Fibroblast of skin of right biceps (primary cell): ENCODE data around the gene HSPA1L.
"Not testable (repeated sequence)": the region's sequence is repeated elsewhere in the genome, so short reads cannot be mapped to it uniquely, and the experiment has no call there.

Source experiments
- DNase-seq: peaks from one replicate; pipeline ENCODE4 v3.0.0-alpha.2; 2013

HSPA1L gene

DNA sequence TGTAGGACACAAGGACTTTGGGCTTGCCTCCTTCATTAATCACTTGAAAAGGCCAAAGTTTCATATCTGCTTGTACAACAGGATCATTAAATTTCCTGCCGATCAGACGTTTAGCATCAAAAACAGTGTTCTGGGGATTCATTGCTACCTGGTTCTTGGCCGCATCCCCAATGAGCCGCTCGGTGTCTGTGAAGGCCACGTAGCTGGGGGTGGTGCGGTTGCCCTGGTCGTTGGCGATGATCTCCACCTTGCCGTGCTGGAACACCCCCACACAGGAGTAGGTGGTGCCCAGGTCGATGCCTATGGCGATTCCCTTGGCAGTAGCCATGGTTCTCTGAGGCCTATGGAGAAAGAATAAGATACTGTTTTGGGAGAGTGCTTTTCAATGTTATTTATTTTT is 3.4 kb downstream of the HSPA1L start:
- no peak for DNase-seq

DNA sequence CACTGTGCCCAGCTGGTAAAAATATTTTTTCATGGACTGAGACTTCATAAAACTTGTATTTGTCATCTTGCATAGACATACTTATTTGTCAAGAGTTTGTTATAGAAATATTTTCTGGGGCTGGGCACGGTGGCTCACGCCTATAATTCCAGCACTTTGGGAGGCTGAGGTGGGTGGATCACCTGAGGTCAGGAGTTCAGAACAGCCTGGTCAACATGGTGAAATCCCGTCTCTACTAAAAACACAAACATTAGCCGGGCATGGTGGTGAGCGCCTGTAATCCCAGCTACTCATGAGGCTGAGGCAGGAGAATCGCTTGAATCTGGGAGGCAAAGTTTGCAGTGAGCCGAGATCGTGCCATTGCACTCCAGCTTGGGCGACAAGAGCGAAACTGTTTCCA is 6.5 kb downstream of the HSPA1L start:
- not testable (repeated sequence) for DNase-seq

DNA sequence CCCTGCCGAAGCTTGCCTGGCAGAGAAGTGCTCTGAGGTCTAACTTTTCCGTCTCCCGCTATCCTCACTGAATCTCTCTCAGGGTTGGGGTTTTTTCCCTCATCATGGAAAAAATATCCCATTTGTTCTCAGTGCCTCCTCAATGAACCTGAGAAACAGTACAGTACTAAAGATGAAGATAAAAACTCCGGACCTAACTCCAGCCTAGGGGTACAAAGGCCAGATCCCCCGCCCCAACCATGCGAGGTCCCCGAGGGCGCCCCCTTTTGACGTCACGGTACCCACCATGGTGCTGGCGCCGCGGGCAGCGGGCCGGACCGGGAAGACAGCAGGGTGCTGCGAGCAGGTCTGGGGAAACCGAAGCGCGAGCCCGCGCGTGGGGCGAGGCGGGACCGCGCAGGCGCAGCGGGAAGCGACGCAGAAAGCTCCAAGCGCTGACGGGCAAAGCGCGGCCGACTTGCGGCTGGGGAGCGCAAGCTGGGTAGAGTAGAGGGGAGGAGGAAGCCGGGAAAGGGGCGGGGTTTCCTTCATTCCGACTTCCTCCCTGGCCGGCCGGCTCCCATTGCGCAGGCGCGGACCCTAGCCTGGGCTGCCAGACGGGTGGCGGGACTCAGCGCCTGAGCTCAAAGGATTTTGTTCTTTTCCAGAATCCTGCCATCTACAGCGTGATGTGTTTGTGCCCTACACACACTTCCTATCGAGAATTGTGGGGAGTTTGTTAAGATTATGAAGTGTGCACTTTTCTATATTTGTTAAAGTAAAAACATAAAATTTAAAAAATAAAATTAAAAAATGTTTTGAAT is 8.4 kb downstream of the HSPA1L start, which contains the start of gene LSM2:
LSM2 (minus strand) TSS at position 497 of the 803 bp plus-strand sequence; CDS start at position 288, 209 bp downstream.
- peak; percentile 96 for DNase-seq

DNA sequence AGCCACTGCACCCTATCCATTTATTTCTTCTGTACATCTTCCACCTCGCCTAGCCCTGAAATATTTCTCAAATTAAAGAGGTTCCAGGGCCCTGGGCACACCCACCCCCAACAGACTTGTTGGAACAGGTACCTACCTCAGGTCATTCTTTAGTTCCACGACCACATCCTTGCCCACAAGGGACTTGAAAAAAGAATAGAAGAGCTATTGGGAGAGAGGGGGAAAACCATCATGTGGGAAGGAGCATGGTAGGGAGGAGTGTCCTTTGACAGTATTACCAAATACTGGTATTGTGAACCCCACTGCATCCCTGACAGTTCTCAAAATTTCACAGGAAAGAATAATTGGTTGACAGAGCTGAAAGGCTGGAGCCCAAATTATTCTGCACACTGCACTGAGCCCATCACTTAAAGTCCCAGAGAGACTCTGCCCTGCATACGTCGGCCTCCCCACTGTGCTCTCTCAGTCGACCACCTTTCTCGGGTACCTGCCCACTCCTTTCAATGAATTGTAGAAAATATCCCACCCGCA is 9.1 kb downstream of the HSPA1L start:
- no peak for DNase-seq

DNA sequence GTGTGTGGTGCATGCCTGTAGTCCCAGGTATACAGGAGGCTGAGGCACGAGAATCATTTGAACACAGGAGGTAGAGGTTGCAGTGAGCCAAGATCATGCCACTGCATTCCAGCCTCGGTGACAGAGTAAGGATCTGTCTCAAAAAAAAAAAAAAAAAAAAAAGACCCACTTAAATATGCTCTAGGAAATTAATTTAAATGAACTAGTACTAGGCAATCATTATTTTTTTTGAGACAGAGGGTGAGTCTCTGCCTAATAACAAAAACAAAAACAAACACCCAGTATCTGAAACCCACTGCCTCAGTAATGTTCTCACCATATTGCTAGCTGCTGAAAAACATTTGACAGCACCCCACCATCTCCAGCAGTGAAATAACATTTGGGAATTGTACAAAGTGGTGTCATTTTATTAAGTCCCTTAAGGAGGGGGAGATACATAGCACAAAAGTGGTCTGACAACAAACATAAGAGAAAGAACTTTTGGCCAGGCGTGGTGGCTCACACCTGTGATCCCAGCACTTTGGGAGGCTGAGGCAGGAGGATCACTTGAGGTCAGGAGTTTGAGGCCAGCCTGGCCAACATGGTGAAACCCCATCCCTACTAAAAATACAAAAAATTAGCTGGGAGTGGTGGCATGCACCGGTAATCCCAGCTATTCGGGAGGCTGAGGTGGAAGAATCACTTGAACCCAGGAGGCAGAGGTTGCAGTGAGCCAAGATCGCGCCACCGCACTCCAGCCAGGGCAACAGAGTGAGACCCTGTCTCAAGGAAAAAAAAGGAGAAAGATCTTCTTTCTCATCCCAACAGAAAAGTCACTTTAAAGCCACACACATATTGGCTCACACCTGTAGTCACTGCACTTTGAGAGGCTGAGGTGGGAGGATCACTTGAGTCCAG is 13.8 kb downstream of the HSPA1L start:
- DNase-seq: not testable (repeated sequence)

DNA sequence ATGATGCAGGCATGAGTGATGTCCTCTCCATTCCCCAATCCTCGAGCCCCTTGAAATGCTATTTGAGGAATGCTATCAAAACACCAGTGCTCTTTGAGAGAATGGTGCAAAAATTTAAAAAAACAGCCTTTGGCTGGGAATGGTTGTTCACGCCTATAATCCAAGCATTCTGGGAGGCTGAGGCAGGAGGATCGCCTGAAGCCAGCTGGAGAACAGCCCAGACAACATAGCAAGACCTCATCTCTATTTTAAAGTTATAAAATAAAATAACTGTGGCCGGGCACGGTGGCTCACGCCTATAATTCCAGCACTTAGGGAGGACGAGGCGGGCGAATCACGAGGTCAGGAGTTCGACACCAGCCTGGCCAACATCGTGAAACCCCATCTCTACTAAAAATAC is 15.3 kb downstream of the HSPA1L start:
- peak; percentile 28 for DNase-seq

DNA sequence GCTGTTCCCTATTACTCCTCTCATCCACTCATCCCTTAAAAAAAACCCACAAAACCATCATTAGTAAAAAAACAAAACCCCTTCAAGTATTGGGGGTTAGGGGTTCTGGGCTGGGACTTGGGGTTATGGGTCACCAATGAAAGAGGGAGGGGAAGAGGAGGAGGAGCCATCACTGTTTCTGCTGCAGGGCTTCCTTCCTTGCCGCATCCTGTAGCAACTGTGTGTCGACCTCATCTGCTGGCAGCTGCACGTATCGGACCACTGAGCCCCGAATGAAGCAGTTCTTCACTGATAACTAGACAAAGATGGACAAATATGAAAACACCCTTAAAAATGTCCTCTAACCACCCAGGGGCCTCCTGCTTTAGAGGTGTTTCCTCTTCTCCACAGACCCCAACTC is 17.5 kb downstream of the HSPA1L start:
- DNase-seq: no peak

DNA sequence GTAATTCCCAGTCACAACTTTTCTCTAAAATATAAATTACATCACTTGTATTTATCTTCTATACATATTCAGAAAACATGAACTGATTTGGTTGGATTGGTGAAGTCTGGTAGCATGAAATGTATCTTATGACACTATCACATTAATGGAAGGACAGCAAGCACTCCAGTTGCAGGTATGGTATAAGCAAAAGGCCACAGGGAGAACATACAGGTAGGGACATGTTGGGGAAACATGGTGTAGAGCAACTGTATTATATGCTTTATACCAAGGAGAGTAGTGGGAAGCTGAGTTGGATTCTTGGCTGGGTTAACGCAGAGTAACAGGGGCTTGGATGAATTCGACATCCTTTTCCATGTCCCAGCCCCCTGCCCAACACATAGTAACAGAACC is 18.1 kb downstream of the HSPA1L start:
- no peak for DNase-seq

DNA sequence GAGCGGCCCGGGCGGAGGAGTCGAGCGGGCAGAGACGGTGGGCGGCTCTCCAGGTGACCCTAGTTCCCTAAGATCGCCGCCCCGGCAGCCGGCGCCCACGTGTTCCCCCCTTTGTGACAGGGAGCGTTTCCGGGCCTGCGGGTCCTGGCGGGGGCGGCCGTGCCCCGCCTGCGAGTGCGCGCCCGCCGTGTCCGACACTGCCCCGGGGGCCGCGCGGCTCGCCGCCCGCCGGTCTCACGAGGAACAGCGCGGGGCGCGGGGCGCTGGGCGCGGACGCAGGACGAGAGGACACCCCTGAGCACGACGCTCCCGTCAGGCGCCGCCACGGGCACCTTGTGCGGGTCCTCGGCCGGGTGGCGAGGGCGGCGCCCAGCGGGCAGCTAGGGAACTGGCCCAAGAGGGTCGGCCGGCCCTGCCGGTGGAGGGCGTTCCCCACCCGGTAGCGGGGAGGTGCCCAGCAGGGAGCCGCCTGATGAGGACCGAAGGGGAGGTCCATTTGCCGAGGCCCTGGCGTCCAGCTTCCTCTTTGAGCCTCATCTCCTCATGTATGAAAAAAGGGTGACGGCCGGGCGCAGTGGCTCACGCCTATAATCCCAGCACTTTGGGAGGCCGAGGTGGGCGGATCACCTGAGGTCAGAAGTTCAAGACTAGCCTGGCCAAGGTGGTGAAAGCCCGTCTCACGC is 19.3 kb downstream of the HSPA1L start, which contains the start of gene VARS1:
VARS1 (minus strand) TSS at position 137 of the 683 bp plus-strand sequence. CDS start 535 bp downstream, outside the sequence.
- peak; percentile 89 for DNase-seq

DNA sequence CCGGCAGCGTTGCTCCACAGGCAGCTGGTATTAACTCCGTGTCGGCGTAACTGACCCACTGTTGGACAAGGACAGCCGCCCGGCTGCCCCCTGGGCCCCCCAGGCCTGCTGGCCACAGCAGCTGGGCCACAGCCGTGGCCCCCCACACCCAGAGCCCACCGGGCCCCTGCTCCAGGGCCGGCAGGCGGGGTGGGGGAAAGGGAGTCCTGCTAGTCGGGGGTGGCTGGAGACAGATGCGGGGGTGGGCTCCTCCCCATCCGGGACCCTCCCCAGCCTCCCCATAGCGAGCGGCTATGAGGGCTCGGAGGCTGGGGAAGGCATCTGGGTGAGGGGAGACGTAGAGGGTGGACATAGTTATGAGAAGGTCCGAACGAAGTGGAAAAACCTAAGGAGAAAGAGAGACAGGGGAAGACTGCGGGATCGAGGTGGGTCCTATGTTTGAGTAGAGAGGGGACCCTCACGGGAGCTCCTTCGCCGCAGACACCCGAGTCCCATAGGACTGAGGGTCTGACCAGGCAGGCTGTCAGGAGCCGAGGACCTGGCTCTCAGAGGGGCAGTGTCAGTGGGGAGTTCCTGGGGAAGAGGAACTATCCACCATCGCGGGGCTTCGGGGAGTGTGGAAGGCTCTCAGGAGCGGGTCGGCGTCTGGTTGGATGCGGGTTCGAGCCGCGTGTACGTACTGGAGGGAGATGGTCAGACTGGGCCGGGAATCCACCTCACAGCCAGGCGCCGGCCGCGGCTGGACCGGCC is 20.0 kb downstream of the HSPA1L start:
- DNase-seq: no peak

DNA sequence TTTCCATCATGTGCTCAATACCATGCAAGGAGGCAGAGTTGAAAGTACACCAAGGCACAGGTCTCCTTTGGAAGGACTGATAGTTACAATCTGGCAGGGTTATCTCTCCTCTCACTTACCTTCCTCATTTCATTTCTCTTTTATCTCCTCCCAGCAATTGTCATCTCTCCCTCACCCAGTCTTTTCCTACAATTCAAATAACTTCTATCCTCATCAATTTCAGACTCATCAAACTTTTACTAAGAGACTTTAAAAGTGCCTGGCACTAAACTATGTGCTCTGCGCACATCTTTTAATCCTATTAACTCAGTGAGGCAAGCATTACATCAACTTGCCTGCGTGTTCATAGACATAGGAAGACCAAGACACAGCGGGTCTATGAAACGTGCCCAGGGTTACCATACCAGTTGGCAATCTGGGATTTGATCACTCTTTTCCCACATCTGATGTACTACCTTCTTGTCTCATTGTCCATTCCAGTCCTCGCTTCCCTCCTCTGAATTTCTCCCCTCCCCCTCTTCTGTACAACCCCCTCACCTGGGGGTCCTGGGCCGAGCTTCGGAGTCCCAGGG is 20.7 kb downstream of the HSPA1L start:
- peak; percentile 44 for DNase-seq

DNA sequence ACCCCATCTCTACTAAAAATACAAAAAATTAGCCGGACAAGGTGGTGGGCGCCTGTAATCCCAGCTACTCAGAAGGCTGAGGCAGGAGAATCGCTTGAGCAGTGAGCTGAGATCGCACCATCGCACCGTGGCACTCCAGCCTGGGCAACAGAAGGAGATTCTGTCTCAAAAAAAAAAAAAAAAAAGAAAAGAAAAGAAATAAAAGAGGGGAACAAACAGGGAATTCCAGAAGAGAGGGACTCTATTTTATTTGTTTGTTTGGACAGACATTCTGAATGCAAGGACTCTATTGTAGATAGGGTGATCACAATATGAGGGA is 21.2 kb downstream of the HSPA1L start:
- not testable (repeated sequence) for DNase-seq

DNA sequence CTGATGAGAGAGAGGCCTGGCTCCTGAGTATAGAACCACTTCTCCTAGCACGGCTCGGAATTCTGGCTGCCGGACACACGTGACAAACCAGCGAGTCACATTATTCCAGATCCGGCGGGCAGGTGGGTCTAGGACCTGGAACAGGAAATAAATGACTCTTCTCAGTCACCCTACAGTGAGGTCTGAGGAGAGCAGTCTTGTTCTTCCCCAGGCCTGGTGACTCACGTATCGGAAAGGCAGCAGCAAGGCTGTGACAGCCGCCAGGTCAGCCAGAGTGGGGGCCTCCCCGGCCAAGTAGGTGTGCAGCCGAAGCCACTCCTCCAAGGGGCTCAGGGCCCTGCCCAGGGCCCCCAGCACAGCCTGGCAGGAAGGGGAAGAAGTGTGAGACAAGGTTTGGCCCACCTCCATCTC is 22.3 kb downstream of the HSPA1L start:
- DNase-seq: peak; percentile 53

DNA sequence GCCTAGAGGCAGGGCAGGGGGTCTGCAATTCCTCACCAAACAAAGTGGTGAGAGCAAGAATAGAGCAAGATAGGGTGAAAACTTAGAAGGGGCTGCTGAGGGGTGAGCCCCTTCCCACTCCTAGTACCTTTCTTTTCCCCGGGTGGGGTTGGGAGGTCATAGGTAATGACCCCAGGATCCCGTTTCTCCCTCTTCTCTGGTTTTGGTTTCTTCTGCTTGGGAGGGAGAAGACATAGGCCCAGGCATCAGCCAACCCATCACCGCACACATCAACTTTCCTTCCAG is 23.1 kb downstream of the HSPA1L start:
- DNase-seq: no peak

DNA sequence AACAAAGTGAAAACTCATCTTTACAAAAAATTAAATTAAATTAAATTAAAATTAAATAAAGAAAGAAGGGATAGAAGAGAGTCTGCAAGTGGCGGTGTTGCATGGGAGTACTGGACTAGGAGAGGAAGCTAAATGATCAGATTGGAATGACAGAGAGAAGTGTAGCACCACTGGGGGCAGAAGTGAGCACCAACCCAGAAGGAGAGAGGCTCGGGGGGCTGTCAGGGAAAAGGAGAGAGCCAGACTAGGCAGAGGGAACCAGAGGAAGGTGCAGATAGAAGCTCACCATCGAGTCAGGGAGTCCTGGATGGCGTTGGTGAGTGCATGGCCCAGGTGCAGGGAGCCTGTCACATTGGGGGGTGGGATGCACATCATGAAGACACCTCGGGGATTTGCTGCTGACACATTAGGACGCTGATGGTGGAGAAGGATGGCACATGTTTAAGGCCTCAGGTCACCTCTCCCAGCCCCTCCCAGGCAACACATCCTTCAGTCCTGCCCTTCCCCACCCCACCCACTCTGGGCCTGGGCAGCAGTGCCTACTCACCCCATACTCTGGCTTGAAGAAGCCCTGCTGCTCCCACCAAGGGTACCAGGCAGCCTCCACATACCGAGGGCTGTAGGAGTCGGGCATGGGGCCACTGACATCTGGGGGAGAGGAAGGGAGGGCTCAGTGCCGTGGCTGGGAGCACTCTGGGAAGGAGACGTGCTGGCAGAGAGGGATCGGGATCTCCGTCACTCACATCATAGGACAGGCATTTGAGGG is 23.6 kb downstream of the HSPA1L start:
- DNase-seq: peak; percentile 55

DNA sequence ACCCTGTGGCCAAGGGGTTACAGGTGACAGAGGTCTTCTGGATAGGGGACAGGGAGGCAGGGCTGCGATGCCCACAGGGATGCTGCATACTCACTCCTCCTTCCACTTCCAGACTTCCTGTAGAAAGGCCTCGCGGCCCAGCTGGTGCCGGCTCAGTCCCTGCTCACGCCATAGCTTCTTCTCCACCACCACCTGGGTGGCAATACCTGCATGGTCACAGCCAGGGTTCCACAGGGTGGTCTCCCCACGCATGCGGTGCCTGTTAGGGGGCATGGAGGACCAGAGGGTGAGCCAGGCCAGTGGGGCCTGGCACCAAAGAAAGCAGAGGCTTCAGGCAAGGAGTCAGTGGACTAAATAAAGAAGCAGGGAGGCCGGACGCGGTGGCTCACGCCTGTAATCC is 29.6 kb downstream of the HSPA1L start:
- DNase-seq: no peak

DNA sequence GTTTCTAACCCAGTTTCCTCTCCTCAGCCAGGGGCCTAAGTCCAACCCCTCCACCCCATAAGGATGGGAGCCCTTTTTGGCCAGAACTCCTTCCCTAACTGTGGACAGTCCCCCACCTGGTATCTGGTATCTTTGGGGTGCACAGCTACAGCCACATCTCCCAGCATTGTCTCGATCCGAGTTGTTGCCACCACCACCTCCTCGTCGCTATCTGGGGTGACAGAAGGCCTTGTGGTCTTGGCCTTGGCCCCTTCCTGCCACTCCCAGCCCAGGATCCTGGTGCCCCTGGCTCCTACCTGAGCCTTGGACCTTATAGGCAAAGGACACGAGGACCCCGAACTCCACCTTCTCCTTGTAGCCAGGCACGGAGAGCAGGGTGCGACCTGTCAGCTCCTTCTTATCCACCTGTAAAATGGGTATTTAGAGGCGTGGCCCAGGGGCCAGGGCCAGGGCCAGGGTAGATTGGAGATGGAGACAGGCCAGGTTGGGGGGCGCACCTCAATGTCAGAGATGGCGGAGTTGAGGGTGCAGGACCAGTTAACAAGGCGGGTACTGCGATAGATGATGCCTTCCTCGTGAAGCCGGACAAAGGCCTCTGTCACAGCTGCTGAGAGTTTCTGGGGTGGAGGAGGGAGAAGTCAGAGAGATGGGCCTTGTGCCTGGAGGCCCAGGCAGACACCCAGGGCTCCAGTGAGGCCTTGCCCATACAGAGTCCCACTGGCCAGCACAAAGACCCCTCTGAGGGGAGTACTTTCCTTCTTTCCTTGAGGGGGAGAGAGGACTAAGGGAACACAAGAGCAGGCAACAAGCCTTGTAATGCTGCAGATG is 30.8 kb downstream of the HSPA1L start:
- DNase-seq: no peak

DNA sequence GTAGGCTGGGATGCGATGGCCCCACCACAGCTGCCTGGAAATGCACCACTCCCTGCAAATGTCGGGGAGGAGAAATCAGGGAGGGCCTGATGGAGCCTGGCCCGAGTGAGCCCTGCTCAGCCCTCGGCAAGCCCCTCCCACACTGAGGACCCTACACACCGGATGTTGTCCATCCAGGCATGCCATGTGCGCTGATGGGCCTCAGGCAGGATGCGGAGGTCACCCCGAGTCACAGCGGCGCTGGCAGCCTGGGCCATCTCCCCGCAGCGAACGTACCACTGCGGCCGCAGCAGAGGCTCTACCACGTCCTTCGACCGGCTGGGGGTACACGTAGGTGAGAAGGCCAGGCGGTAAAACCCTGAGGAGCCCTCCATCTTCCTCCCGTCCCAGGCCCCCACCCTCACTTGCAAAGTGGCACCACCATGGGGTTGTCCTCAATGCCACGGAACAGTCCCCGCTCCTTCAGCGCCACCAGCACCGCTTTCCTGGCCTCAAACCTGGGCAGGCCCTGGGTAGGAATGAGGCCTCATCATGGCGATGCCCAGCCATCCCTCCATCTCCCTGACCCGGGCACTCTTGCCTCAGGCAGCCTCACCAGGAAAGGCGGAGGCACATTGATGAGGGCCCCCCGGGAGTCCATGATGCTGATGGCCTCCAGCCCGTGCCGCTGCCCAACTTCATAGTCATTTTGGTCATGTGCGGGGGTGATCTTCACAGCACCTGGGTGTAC is 32.8 kb downstream of the HSPA1L start:
- DNase-seq: no peak

DNA sequence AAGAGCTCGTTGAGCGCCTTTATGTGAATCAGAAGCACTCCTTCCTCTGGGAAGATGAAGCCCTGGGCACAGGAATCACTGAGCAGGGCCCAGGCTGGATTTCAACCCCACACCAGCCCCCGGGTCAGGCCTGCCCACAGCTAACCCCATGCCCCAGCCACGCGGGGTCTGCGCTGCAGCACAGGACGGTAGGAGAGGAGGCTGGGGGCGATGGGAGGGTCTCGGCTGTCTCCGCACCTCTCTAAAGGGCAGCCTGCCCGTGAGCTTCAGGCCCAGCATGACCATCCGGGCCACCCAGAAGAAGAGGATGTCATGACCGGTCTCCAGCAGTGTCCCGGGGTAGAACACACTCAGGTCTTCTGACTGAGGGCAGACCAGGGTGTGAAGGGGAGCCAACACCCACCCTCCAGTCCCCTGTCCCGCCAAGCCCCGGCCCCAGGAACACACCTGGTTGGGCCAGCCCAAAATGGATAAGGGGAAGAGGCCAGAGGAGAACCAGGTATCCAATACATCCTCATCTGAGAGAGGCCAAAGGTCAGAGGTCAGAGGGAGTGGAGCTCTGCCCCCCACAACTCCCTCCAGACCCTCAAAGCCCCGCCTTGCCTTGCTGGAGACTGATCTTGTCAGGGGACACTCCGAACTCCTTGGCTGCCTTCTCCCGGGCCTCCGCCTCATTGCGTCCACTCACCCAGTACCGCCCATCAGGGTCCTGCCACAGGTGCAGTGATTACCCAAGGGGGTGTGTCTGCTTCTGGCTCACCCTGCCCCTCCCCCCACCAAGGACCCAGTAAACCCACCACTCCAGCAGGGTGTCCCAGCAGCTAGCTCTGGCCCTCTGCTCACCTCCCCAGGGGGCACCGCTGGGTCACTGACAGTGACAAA is 33.6 kb downstream of the HSPA1L start:
- DNase-seq: no peak
